Fibroblast of the aortic adventitia (primary cell): ENCODE measurements around the gene MACROD1. TPM values are rescaled to one million over a fixed set of nuclear protein-coding genes. Genes with fewer than 3 reads are reported as not detected.

Experiments
- DNase-seq: peaks from one replicate; pipeline ENCODE4 v3.0.0-alpha.2; 2010; ENCODE audit warnings: low read depth
- H3K4me3 ChIP-seq: 2 replicates; pipeline ENCODE4 v1.5.1; 2011; ENCODE audit warnings: low read depth, mild to moderate bottlenecking, control low read depth, low read length, moderate library complexity
- CTCF ChIP-seq: IDR thresholded peaks from 2 replicates; pipeline ENCODE4 v1.5.1; 2011; ENCODE audit warnings: mild to moderate bottlenecking, low read length, control low read depth, inconsistent platforms; ENCODE audit not compliant: insufficient read depth
- total RNA-seq: library from RNA; depleted of rRNA; stranded (reverse); fragments of >200 nt; gene quantifications from 2 replicates; pipeline ENCODE4 v1.2.3, GENCODE V29; 2012; ENCODE audit warnings: low replicate concordance

The MACROD1 gene
- total RNA-seq, 1 donor: 14.5 TPM

- peak overlapping the region; percentile 13 for H3K4me3 ChIP-seq
- TF ChIP-seq CTCF: no peak
- no peak for DNase-seq
These were observed 42.3 kb upstream of the MACROD1 start for GRCh38 chr11:64208086-64208795.

GRCh38 chr11:64207256-64208085, 41.6 kb upstream of the MACROD1 start:
- DNase-seq: peak; percentile 74
- TF ChIP-seq CTCF: no peak

GRCh38 chr11:64206457-64207255, 40.7 kb upstream of the MACROD1 start, which contains the start of gene FERMT3:
FERMT3 (plus strand) TSS chr11:64206721; CDS start chr11:64207365, 644 bp downstream.
- DNase-seq: no peak
- no peak for TF ChIP-seq CTCF
- H3K4me3 ChIP-seq: no peak within 1 kb of the TSS

More at GRCh38 chr11:64207256-64208085, 41.6 kb upstream of the MACROD1 start:
- H3K4me3 ChIP-seq: peak overlapping the region; percentile 31

GRCh38 chr11:64204464-64204989, 38.6 kb upstream of the MACROD1 start:
- peak; percentile 98 for DNase-seq
- peak; percentile 62 for TF ChIP-seq CTCF

DNA sequence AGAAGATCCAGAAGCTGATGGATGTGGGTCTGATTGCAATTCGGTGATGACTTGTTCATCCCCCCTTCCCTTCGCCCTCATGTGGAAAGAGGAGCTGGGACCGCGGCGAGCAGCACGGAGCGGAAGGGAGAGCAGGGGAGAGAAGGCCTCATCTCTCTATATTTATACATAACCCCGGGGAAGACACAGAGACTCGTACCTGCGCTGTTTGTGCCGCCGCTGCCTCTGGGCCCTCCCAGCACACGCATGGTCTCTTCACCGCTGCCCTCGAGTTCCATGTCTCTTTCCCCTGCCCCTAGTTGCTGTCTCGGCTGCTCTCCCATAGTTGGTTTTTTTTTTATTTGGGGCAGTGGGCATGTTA, 38.1 kb upstream of the MACROD1 start:
- H3K4me3 ChIP-seq: no peak overlapping the region
- DNase-seq: no peak
- TF ChIP-seq CTCF: no peak

More at GRCh38 chr11:64204464-64204989, 38.6 kb upstream of the MACROD1 start:
- H3K4me3 ChIP-seq: no peak overlapping the region

DNA sequence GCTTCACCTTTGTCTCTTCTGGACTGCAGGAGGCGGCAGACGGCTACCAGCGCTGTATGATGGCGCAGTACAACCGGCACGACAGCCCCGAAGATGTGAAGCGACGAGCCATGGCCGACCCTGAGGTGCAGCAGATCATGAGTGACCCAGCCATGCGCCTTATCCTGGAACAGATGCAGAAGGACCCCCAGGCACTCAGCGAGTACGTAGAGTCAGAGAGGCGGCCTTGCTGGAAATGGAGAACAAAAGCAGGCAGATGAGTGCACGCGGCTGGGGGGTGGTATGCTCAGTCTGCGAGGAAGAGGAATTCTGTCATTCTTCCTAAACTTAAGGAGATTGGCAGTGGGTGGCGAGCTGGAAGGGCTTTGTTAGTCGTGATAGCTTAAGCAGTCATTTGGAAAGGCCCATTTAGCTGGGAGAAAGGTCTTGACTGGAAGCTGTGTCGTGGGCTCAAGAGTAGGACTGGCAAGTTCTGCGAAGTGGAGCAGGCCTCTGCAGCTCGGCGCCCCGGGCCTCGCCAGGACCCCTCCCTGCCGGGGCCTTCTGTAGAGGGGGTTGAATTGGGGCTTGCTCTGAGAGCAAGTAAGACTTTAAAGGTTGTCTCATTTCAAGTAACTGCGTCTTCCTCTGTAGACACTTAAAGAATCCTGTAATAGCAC, 37.6 kb upstream of the MACROD1 start:
- no peak overlapping the region for H3K4me3 ChIP-seq
- DNase-seq: no peak
- no peak for TF ChIP-seq CTCF
